ENCODE data around the gene APOBEC3C.
"Not testable (repeated sequence)": the region's sequence is repeated elsewhere in the genome, so short reads cannot be mapped to it uniquely, and the experiment has no call there.

The APOBEC3C gene

GRCh38 chr22:38981992-38982927 lies 31.8 kb upstream of the APOBEC3C start, which contains the start of gene APOBEC3B:
Gene APOBEC3B, plus strand, starts transcription at chr22:38982347. Its CDS starts 107 bp downstream, at chr22:38982454.
- DNase-seq (ENCODE audit: low read depth, low spot score), result peak; percentile 65

GRCh38 chr22:38984224-38984623 lies 29.8 kb upstream of the APOBEC3C start:
- DNase-seq (ENCODE audit: low read depth, low spot score), result no peak

- not testable (repeated sequence) for DNase-seq (ENCODE audit: low read depth, low spot score)
These were observed 29.0 kb upstream of the APOBEC3C start for GRCh38 chr22:38984784-38985757.

GRCh38 chr22:38986629-38987028 lies 27.4 kb upstream of the APOBEC3C start:
- DNase-seq (ENCODE audit: low read depth, low spot score), result no peak

GRCh38 chr22:38987171-38987895 lies 26.7 kb upstream of the APOBEC3C start:
- no peak for DNase-seq (ENCODE audit: low read depth, low spot score)

GRCh38 chr22:38989466-38989865 lies 24.6 kb upstream of the APOBEC3C start:
- DNase-seq (ENCODE audit: low read depth, low spot score), result no peak

- DNase-seq (ENCODE audit: low read depth, low spot score), result not testable (repeated sequence)
These were observed 21.1 kb upstream of the APOBEC3C start for GRCh38 chr22:38992871-38993371.

GRCh38 chr22:38996105-38996504 lies 18.0 kb upstream of the APOBEC3C start:
- no peak for DNase-seq (ENCODE audit: low read depth, low spot score)

- DNase-seq (ENCODE audit: low read depth, low spot score), result no peak
These were observed 16.5 kb upstream of the APOBEC3C start for GRCh38 chr22:38997518-38997917.

GRCh38 chr22:39003165-39003638 lies 10.9 kb upstream of the APOBEC3C start:
- peak; percentile 42 for DNase-seq (ENCODE audit: low read depth, low spot score)

- no peak for DNase-seq (ENCODE audit: low read depth, low spot score)
These were observed 6.9 kb upstream of the APOBEC3C start for GRCh38 chr22:39007177-39007576.

GRCh38 chr22:39008271-39008850 lies 5.7 kb upstream of the APOBEC3C start:
- not testable (repeated sequence) for DNase-seq (ENCODE audit: low read depth, low spot score)

GRCh38 chr22:39010946-39011345 lies 3.1 kb upstream of the APOBEC3C start:
- DNase-seq (ENCODE audit: low read depth, low spot score), result no peak

GRCh38 chr22:39012533-39013511 lies 1.2 kb upstream of the APOBEC3C start:
- no peak for DNase-seq (ENCODE audit: low read depth, low spot score)

GRCh38 chr22:39013561-39013941 lies 506 bp upstream of the APOBEC3C start:
- not testable (repeated sequence) for DNase-seq (ENCODE audit: low read depth, low spot score)

- not testable (repeated sequence) for DNase-seq (ENCODE audit: low read depth, low spot score)
These were observed 665 bp downstream of the APOBEC3C start for GRCh38 chr22:39014723-39015121.

GRCh38 chr22:39016592-39016991 lies 2.5 kb downstream of the APOBEC3C start:
- DNase-seq (ENCODE audit: low read depth, low spot score), result no peak

GRCh38 chr22:39017596-39018365 lies 3.7 kb downstream of the APOBEC3C start:
- no peak for DNase-seq (ENCODE audit: low read depth, low spot score)
